Measurements from ENCODE around the gene ACADSB.

Gene ACADSB

GRCh38 chr10:123008355-123009104, at the start of gene ACADSB, which contains the start of gene IKZF5:
TSS of gene ACADSB (plus strand) at chr10:123009006. CDS start at chr10:123009030, 24 bp downstream.
TSS of gene IKZF5 (minus strand) at chr10:123008795. CDS start at chr10:122998625, 10,170 bp downstream.
- peak; percentile 88 for DNase-seq

GRCh38 chr10:122962405-122962804, 46.4 kb upstream of the ACADSB start:
- no peak for DNase-seq

GRCh38 chr10:122966879-122967278, 41.9 kb upstream of the ACADSB start:
- DNase-seq: no peak

- no peak for DNase-seq
Observed at GRCh38 chr10:122968698-122969097, 40.1 kb upstream of the ACADSB start.

- no peak for DNase-seq
Observed at GRCh38 chr10:122974023-122974422, 34.8 kb upstream of the ACADSB start.

GRCh38 chr10:122974543-122975064, 34.2 kb upstream of the ACADSB start:
- no peak for DNase-seq

GRCh38 chr10:122980209-122981065, 28.4 kb upstream of the ACADSB start, which contains the start of gene PSTK:
TSS of gene PSTK (plus strand) at chr10:122980401. CDS start at chr10:122980480, 79 bp downstream.
- DNase-seq: peak; percentile 87

GRCh38 chr10:122981066-122981464, 27.7 kb upstream of the ACADSB start:
- peak; percentile 47 for DNase-seq

- no peak for DNase-seq
Observed at GRCh38 chr10:122983898-122984297, 24.9 kb upstream of the ACADSB start.

- no peak for DNase-seq
Observed at GRCh38 chr10:122984708-122985107, 24.1 kb upstream of the ACADSB start.

GRCh38 chr10:122986335-122986734, 22.5 kb upstream of the ACADSB start:
- DNase-seq: no peak

- no peak for DNase-seq
Observed at GRCh38 chr10:122988501-122988900, 20.3 kb upstream of the ACADSB start.

- DNase-seq: no peak
Observed at GRCh38 chr10:122990278-122990677, 18.5 kb upstream of the ACADSB start.

- no peak for DNase-seq
Observed at GRCh38 chr10:122992031-122992585, 16.7 kb upstream of the ACADSB start.

- no peak for DNase-seq
Observed at GRCh38 chr10:122993797-122994336, 14.9 kb upstream of the ACADSB start.

- DNase-seq: no peak
Observed at GRCh38 chr10:122995936-122996335, 12.9 kb upstream of the ACADSB start.

GRCh38 chr10:122997864-122998263, 10.9 kb upstream of the ACADSB start:
- DNase-seq: no peak

GRCh38 chr10:122998360-122998917, 10.4 kb upstream of the ACADSB start:
- DNase-seq: no peak

GRCh38 chr10:122998934-122999333, 9.9 kb upstream of the ACADSB start:
- DNase-seq: no peak

GRCh38 chr10:122999347-122999746, 9.5 kb upstream of the ACADSB start:
- no peak for DNase-seq

- no peak for DNase-seq
Observed at GRCh38 chr10:123000155-123000554, 8.7 kb upstream of the ACADSB start.

- no peak for DNase-seq
Observed at GRCh38 chr10:123001370-123001769, 7.4 kb upstream of the ACADSB start.

- DNase-seq: no peak
Observed at GRCh38 chr10:123004298-123004697, 4.5 kb upstream of the ACADSB start.
